GM21576 (cell line): ENCODE data around the gene HSD3B7.
"Not testable (repeated sequence)": the region's sequence is repeated elsewhere in the genome, so short reads cannot be mapped to it uniquely, and the experiment has no call there.

Experiments
- ATAC-seq: cut with Tn5 transposase; IDR thresholded peaks from one replicate; pipeline ENCODE4 v1.9.1; 2021; ENCODE audit warnings: mild to moderate bottlenecking, moderate library complexity; ENCODE audit not compliant: unreplicated experiment

Gene HSD3B7

GRCh38 chr16:30984669-30985400, at the start of gene HSD3B7:
Gene HSD3B7 (plus strand): TSS chr16:30985207. CDS start chr16:30985659, 452 bp downstream.
- ATAC-seq: no peak

- no peak for ATAC-seq
Measured at GRCh38 chr16:30937692-30938091, 47.3 kb upstream of the HSD3B7 start.

- ATAC-seq: not testable (repeated sequence)
Measured at GRCh38 chr16:30939571-30939970, 45.4 kb upstream of the HSD3B7 start.

GRCh38 chr16:30941600-30942425, 43.2 kb upstream of the HSD3B7 start:
- peak; percentile 84 for ATAC-seq

- ATAC-seq: no peak
Measured at GRCh38 chr16:30942426-30942806, 42.6 kb upstream of the HSD3B7 start.

GRCh38 chr16:30944352-30944751, 40.7 kb upstream of the HSD3B7 start:
- ATAC-seq: no peak

GRCh38 chr16:30946671-30947540, 38.1 kb upstream of the HSD3B7 start:
- no peak for ATAC-seq

GRCh38 chr16:30947541-30947858, 37.5 kb upstream of the HSD3B7 start:
- ATAC-seq: no peak

- ATAC-seq: no peak
Measured at GRCh38 chr16:30947859-30948666, 36.9 kb upstream of the HSD3B7 start.

- ATAC-seq: peak; percentile 70
Measured at GRCh38 chr16:30948667-30949649, 36.0 kb upstream of the HSD3B7 start, which contains the start of gene ORAI3. Gene ORAI3 (plus strand): TSS chr16:30949068. CDS start chr16:30949290, 222 bp downstream.

- ATAC-seq: peak; percentile 46
Measured at GRCh38 chr16:30949650-30950515, 35.1 kb upstream of the HSD3B7 start.

GRCh38 chr16:30950516-30951065, 34.4 kb upstream of the HSD3B7 start:
- no peak for ATAC-seq

GRCh38 chr16:30951193-30951592, 33.8 kb upstream of the HSD3B7 start:
- ATAC-seq: no peak

GRCh38 chr16:30951750-30952149, 33.3 kb upstream of the HSD3B7 start:
- no peak for ATAC-seq

- no peak for ATAC-seq
Measured at GRCh38 chr16:30953111-30953510, 31.9 kb upstream of the HSD3B7 start.

GRCh38 chr16:30953511-30954124, 31.4 kb upstream of the HSD3B7 start:
- no peak for ATAC-seq

- no peak for ATAC-seq
Measured at GRCh38 chr16:30954993-30955392, 30.0 kb upstream of the HSD3B7 start.
